Hindlimb muscle (tissue), 1 donor: ENCODE data around the gene NARS2. TPM values are rescaled to one million over a fixed set of nuclear protein-coding genes. Genes with fewer than 3 reads are reported as not detected.
"Not testable (repeated sequence)": the region's sequence is repeated elsewhere in the genome, so short reads cannot be mapped to it uniquely, and the experiment has no call there.

Source experiments
- DNase-seq: peaks from one replicate; pipeline ENCODE4 v3.0.0-alpha.2; 2013
- polyA plus RNA-seq: library from polyadenylated mRNA; unstranded; fragments of 120-200 nt; gene quantifications from one replicate; pipeline ENCODE4 v1.2.1, GENCODE V29; 2013; ENCODE audit not compliant: insufficient read length

NARS2 gene
- polyA plus RNA-seq, 1 donor = 15.9 TPM

DNA sequence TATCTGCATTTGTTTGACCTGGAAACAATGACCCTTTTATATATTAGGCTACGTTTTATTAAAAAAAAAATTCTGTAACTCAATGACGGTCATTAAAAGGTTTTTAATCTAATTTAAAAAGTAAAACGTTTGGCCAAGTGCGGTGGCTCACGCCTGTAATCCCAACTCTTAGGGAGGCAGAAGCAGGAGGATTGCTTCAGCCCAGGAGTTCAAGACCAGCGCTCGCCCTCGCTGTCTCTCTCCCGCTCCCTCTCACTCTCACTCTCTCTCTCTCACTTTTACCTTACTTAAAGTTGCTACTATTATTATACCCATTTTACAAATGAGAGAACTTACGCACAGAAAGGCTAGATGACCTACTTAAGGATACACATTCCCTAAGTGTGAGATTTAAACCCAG is 814 bp upstream of the NARS2 start:
- DNase-seq = no peak

- no peak for DNase-seq
Measured at GRCh38 chr11:78573681-78574080, 983 bp downstream of the NARS2 start.

DNA sequence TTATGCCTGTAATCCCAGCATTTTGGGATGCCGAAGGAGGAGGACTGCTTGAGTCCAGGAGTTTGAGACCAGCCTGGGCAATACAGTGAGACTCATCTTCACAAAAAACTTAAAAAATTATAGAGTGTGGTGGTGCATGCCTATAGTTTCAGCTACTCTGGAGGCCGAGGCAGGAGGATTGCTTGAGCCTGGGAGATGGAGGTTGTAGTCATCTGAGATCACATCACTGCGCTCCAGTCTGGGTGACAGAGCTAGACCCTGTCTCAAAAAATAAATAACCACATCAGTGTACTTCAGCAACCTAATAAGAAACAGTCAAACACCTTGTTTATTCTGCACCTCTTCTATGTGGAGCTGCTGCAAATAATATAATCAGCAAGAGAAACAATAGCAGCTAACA is 1.4 kb downstream of the NARS2 start:
- no peak for DNase-seq

DNA sequence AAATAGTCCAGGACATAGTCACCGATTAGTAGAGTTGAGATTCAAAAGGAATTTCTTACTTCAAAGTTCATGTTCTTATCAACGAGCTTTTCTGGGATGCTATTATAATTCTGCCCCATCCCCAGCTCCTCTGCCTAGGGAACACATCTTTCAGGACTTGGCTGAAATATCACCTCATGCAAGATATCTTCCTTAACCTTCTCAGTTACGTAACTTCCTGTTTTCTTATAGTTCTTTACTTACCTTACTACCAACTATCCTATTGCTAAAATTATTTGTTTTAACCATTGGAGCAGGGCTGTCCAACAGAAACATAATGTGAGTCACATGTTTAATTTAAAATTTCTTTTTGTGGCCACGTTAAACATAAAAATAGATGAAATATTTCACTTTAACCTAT is 2.3 kb downstream of the NARS2 start:
- no peak for DNase-seq

GRCh38 chr11:78570031-78570430 is 4.6 kb downstream of the NARS2 start:
- no peak for DNase-seq

- DNase-seq = no peak
Measured at GRCh38 chr11:78567209-78567608, 7.5 kb downstream of the NARS2 start.

DNA sequence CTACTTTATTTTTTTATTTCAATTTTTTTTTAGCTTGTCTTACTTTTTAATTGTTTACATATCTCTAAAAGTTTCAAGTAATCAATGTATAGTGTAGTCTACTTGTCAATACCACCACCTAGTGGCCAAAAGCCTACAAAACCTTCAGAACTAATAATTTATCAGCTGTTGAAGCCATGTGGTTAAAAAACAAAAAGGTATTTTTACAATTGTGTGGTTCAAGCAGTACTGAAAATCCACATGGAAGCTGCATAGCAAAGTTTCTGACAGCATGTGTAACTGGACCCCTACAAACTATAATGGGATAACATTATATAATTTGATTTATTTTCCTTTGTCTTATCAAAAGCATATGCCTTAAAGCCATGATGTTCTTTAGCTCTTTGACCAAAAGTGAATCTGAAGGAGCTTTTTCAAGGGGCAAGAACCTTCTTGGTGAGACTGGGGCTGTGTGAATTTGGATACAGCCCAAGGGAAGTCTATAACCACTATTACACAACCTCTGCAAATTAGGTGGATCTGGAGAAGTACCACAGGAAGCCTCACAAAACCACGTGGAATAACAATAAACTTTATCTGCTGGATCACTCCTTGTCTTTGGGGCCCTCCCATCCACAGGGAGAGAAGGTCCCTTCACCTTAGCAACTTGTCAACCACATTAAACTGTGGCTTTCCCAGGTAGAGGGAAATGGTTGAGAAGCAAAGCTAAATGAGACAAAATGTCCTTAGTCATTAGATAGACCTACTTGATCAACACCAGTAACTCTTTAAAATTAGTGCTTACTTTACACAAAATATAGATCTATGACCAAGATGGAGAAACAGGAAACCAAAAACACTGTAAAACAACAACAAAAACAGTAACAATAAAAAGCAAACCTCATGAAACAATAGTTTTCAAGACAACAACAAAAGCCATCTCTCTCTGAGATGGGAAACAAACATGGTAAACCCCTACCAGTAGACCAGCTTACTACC is 9.9 kb downstream of the NARS2 start:
- peak; percentile 54 for DNase-seq

DNA sequence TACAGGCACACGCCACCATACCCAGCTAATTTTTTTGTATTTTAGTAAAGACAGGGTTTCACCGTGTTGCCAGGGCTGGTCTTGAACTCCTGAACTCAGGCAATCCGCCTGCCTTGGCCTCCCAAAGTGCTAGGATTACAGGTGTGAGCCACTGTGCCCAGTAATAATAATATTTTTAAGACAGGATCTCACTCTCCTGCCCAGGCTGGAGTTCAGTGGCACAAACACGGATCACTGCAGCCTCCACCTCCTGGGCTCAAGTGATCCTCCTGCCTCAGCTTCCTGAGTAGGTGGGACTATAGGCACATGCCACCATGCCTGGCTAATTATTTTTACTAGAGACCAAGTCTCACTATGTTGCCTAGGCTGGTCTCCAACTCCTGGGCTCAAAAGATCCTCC is 10.6 kb downstream of the NARS2 start:
- DNase-seq = not testable (repeated sequence)

DNA sequence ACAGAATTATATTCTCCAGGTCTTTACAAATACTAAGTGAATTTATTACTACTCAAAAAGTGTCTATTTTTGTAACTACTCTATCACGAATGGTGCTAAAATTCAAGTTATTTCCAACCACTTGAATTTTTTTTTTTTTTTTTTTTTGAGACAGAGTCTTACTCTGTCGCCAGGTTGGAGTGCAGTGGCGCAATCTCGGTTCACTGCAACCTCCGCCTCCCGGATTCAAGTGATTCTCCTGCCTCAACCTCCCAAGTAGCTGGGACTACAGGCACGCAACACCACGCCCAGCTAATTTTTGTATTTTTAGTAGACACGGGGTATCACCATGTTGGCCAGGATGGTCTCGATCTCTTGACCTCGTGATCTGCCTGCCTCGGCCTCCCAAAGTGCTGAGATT is 11.6 kb downstream of the NARS2 start:
- DNase-seq = not testable (repeated sequence)

GRCh38 chr11:78562398-78562797 is 12.3 kb downstream of the NARS2 start:
- no peak for DNase-seq

DNA sequence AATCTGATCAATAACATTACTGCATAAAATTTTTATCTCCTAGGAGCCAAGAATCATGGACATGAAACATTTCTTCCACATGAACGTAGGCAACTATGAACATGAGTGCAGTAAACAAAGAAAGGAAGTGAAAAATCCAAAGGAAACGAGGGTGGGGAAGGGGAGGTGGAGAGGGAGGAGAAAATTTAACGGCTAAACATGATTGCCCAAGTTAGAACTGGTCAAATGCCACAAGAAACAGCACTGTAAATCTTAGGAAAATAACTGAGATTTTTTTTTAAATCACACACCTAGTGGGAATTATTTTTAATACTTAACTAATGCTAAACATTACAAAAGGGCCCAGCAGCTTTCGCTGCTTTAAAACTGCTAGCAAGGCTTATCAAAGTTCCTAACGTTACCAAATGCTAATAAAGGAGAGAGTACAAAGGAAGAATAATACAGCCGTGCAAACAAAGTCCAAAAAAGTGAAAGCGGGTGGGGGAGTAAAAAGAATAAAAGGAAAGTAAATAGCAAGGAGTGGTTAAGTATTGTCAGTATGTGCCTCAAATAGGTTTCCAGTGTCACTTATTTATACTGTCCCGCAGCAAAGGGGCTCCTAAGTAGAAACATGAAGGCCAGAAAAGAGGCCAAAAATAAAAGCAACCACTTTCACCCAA is 13.7 kb downstream of the NARS2 start:
- peak; percentile 29 for DNase-seq

DNA sequence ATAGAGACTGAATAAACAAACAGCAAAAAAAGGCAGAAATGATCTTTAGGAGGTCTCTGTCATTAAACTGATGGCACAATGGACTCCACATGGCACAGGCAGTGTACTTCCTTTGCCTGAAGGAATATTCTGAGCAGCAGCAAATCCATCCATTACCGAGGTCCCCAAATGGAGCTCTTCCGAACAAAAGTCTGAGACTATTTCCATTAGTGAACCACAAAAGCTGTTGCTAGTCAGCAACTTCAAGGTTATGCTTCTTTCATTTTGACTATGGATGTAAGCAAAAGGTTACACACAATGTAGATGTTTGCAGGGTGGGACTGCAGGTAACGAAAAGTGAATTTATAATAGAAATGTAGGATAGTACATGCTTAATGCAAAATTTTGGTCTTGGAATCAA is 14.5 kb downstream of the NARS2 start:
- DNase-seq = no peak

- DNase-seq = no peak
Measured at GRCh38 chr11:78557236-78557635, 17.4 kb downstream of the NARS2 start.

GRCh38 chr11:78555592-78555991 is 19.1 kb downstream of the NARS2 start:
- no peak for DNase-seq

DNA sequence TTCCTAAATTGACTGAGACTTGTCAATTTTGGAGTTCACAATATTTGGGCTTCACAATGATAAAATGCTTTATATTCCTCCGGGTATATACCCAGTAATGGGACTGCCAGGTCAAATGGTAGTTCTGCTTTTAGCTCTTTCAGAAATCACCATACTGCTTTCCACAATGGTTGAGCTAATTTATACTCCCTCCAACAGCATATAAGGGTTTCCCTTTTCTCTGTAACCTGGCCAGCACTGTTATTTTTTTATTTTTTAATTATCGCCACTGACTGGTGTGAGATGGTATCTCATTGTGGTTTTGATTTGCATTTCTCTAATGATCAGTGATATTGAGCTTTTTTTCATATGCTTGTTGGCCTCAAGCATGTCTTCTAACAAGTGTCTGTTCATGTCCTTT is 21.8 kb downstream of the NARS2 start:
- no peak for DNase-seq

DNA sequence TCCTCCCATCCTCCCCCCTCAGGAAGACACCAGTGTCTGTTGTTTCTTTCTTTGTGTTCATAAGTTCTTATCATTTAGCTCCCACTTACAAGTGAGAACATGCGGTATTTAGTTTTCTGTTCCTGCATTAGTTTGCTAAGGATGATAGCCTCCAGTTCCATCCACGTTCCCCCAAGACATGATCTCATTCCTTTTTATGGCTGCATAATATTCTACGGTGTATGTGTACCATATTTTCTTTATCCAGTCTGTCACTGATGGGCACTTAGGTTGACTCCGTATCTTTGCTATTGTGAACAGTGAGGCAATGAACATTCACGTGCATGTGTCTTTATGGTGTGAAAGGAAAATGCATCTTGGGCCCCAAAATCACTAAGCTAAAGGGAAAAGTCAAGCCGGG is 22.5 kb downstream of the NARS2 start:
- not testable (repeated sequence) for DNase-seq

DNA sequence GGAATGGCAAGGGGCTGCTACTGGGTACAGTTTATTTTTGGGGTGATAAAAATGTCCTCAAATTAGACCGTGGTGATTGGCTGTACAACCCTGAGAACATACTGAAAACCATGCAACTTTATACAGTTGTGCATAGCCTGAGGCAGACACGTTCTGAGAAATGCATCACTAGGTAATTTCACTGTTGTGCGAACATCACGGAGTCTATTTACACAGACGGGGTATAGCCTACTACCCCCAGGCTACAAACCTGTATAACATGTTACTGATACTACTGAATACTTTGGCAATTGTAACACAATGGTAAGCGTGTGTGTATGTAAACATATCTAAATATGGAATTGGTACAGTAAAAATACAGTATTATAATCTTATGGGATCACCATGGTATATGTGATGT is 23.6 kb downstream of the NARS2 start:
- DNase-seq = no peak

GRCh38 chr11:78549624-78550409 is 24.8 kb downstream of the NARS2 start:
- no peak for DNase-seq

GRCh38 chr11:78548911-78549590 is 25.6 kb downstream of the NARS2 start:
- peak; percentile 36 for DNase-seq

DNA sequence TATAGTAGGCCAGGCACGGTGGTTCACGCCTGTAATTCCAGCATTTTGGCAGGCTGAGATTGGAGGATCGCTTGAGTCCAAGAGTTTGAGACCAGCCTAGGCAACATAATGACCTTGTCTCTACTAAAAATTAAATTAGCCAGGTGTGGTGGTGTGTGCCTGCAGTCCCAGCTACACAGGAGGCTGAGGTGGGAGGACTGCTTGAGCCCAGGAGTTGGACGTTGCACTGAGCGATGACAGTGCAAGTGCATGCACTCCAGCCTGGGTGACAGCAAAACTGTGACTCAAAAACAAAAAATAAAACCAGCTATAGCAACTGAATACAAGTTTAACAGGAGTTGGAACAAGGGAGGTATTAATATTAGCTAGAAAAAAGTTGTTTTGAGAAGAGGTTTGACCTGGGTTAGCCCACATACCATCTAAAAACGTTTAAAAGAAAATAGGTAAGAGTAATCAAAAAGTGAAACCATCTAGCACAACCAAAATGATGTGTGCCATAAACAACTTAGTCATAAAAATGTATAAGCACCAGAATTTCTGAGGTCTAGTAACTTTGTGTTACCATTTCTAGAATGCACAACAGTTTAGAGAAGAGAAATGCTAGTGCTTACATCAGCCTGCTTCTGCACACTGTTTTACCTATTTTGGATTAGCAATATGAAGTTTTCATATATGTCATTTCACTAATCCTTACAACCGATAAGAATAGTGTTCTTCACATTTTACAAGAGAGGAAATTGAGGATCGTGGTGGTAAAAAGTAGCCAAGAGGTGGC is 26.5 kb downstream of the NARS2 start:
- no peak for DNase-seq

- no peak for DNase-seq
Measured at GRCh38 chr11:78542007-78542406, 32.7 kb downstream of the NARS2 start.

DNA sequence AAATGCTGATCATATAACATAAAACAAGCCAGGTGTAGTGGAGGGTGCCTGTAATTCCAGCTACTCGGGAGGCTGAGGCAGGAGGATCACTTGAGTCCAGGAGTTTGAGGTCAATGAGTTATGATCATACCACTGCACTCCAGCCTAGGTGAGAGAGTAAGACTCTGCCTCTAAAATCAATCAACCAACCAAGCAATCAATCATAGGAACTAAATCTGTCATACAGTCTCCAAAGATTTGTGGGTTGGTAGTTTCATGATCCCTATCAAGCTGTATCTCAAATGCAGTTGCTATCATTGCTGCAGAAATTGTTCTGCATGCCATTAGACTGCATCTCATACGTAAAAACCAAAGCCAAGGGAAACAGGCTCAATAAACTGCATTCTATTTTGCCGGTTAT is 33.1 kb downstream of the NARS2 start:
- DNase-seq = no peak
